HG02885 (cell line): ENCODE results near the gene HCFC1R1.

Experiments used
- ATAC-seq: cut with Tn5 transposase; IDR thresholded peaks from one replicate; pipeline ENCODE4 v1.9.1; 2021; ENCODE audit warnings: mild to moderate bottlenecking; ENCODE audit not compliant: unreplicated experiment, poor library complexity

The HCFC1R1 gene

DNA sequence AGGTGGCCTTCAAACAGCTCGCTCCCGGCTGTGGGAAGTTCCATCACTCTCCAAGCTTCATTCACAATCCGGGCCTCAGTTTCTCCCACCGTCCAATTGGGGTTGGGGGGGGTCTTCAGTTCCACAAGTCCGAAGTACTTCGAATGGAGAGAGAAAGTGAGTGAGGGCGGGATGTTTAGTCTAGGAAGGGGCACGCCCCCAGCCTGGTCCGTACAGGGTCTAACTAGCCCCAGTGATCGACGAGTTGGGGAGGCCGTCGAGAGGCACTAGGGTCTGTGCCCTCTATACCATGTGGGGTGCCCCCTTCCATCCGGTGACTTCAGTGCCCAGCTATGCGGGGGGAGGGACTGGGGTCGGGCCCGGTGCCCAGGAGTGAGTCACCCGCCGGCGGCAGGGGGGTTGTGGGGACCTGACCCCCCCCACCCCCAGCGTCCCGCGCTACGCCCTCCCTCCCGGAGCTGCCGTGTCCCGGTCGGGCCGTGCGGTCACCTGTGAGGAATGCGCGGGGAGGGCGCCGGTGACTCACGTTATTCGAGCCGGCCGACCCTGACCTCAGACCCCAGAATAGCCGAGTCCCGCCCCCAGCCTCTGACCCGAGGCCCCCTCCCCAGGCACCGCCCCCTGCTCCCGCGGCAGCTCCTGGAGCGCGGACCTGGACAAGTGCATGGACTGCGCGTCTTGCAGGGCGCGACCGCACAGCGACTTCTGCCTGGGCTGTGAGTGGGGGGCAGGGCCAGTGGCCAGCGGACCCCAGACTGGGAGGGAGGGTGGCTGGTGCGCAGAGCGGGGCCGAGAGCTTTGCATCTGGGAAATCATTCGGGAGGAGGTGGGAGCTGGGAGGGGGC lies 2.9 kb downstream of the HCFC1R1 start:
- ATAC-seq = no peak

DNA sequence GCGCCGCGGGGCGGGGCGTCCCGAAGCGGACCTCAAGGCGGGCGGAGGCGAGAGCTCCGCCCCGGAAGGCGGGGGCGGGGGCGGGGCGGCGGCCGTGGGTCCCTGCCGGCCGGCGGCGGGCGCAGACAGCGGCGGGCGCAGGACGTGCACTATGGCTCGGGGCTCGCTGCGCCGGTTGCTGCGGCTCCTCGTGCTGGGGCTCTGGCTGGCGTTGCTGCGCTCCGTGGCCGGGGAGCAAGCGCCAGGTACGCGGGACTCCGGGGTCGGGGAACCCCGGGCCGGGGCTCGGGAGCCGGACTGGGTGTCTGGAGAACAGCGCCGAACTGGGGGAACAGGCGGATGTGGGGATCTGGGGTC lies 3.5 kb downstream of the HCFC1R1 start, which contains the start of gene TNFRSF12A:
Gene TNFRSF12A (plus strand): TSS at position 122 of the 357 bp plus-strand sequence. CDS start 30 bp downstream, at position 152.
- ATAC-seq = no peak

GRCh38 chr16:3019594-3020246 lies 4.0 kb downstream of the HCFC1R1 start:
- no peak for ATAC-seq

DNA sequence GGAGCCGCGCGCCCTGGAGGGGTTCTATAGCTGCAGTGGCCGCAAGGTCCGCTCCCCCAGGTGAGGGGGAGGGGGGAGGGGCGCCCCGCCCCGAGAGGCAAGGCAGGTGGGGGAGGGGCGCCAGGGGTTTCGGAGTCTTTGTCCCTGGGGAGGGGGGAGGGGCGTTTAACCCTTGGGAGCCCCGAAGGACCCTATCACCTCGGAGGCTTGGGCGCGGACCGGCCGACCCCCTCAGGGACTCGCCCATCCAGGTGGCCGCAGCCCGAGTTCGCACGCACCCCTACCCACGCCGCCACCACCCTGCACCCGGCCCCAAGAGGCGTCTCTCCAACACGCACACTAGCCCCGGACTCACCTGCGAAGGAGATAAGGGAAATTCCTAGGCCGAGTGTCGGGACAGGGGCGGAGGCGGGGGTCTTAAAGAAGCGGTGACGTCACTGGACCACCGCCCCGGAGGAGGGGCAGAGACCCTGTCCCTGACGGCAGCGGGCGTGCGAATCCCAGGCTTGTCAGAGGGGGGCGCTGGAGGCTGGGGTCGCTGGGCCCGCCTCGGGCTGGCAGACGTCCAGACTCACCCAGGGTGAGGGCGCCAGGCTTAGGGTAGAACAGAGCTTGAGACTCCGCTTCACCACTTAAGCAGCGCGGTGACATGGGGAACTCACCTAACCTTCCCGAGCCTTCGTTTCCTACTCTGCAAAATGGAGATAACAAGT lies 5.8 kb downstream of the HCFC1R1 start, which contains the start of gene CLDN6:
Gene CLDN6 (minus strand): TSS at position 390 of the 713 bp plus-strand sequence. CDS start 2,162 bp downstream, outside the sequence.
- no peak for ATAC-seq

DNA sequence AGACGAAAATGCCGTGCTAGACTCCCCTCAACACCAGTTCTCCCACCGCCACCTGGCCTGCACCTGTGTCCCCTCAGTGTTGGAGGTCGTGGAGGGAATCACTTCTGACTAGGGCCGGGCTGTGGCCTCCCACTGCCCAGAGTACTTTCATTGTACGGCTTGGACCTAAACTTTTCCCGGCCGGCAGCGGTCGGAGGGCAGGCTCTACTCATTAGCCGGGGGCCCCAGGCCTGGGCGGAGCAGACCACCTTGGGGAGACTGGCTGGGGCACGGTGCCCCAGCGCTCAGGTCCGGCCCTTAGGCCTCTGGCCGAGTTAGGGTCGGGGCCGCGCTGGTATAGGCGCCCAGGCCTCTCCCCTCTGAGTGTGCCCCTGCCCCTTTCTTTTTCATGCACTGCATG lies 6.4 kb downstream of the HCFC1R1 start:
- no peak for ATAC-seq

GRCh38 chr16:3015865-3016521 lies 7.7 kb downstream of the HCFC1R1 start:
- no peak for ATAC-seq

- ATAC-seq = no peak
Observed at GRCh38 chr16:3014971-3015370, 8.8 kb downstream of the HCFC1R1 start.

- no peak for ATAC-seq
Observed at GRCh38 chr16:3013998-3014690, 9.6 kb downstream of the HCFC1R1 start.

DNA sequence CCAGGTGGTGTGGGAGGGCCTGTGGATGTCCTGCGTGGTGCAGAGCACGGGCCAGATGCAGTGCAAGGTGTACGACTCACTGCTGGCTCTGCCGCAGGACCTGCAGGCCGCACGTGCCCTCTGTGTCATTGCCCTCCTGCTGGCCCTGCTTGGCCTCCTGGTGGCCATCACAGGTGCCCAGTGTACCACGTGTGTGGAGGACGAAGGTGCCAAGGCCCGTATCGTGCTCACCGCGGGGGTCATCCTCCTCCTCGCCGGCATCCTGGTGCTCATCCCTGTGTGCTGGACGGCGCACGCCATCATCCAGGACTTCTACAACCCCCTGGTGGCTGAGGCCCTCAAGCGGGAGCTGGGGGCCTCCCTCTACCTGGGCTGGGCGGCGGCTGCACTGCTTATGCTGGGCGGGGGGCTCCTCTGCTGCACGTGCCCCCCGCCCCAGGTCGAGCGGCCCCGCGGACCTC lies 10.2 kb downstream of the HCFC1R1 start:
- no peak for ATAC-seq

GRCh38 chr16:3012828-3013420 lies 10.8 kb downstream of the HCFC1R1 start, which contains the start of gene CLDN9:
Gene CLDN9, plus strand, starts transcription at chr16:3012923. Its CDS starts 440 bp downstream, at chr16:3013363.
- no peak for ATAC-seq

DNA sequence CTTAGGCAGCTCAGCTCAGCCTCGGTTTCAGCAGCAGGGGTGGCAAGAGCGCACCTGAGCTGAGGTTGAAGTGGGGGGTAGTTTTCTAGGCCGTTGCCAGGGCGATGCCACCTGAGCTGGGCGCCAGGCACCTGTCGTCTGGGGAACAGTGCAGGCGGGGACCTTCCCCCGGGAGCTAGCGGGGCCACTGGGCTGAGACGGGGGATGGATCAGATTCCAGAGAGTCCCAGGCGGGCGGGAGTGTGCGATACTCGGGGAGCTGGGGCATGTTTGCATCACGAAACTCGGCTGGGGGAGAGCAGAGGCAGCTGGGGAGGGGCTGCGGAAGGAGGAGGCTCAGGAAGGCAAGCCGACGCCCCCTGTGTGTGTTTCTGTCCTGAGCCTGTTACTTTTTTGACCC lies 11.5 kb downstream of the HCFC1R1 start:
- ATAC-seq = no peak

DNA sequence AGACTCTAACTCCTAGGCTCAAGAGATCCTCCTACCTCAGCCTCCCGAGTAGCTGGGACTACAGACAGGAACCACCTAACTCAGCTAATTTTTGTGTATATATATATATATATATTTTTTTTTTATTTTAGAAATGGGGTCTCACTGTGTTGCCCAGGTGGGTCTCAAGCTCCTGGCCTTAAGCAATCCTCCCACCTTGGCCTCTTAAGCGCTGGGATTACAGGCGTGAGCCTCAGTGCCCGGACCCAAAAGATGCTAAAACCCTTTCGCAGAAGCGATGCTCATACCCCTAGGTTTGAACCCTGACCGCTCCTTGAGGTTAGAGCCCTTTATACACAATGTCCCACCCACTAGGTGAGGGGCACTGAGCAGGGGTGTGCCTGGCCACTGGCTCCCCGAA lies 13.2 kb downstream of the HCFC1R1 start:
- ATAC-seq = no peak

DNA sequence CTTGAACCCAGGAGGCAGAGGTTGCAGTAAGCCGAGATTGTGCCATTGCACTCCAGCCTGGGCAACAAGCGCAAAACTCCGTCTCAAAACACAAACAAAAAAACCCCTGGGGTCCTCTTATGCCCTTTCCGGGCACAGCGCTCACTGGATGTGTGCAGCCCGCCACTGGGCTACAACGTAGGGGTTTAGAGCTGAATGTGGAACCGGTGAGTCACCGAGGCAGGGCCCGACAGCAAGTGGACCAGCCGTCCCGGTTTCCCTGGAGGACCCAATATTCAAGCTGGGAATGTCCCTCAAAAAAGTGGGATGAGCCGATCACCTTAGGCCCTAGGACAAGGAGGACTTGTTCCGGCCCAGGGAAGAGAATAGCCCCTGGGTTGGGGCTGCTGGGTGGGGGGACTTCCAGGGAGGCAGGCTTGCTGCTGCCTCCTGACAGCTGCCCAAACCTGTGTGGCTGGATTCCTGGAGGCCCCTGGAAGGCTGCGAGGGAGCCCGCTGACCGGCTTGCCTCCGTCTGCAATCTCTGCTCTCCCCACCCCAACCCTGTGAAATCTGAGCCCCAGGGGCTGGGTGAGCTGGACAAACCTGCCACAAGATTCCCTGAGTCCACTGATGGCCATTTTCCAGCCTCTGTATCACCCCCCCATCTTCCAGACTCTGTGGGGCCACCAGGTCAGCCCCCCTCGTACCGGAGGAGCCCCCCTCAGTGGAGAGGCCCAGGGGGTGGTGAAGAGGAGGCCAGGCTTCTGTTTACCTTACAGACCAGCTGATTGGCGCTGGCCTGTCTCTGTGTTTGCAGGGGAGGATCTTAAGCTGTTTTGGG lies 14.0 kb downstream of the HCFC1R1 start:
- ATAC-seq = no peak

DNA sequence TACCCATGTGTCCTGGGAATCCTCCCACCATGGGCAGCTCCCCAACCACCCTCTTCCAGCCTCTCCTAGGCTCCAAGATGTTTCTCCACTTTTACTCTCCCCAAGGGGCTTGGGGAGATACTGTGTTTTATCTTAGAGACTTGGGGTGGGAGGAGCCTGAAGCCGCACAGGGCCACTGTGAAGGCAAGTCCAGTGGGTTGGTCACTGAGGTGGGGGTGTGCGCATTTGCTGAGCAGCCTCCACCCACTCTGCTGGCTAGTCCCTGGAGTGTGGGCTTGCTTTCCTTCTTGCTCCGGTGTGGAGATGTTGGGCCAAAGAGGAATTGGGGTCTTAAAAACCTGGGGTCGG lies 15.1 kb downstream of the HCFC1R1 start:
- no peak for ATAC-seq

GRCh38 chr16:3007957-3008689 lies 15.6 kb downstream of the HCFC1R1 start:
- no peak for ATAC-seq

DNA sequence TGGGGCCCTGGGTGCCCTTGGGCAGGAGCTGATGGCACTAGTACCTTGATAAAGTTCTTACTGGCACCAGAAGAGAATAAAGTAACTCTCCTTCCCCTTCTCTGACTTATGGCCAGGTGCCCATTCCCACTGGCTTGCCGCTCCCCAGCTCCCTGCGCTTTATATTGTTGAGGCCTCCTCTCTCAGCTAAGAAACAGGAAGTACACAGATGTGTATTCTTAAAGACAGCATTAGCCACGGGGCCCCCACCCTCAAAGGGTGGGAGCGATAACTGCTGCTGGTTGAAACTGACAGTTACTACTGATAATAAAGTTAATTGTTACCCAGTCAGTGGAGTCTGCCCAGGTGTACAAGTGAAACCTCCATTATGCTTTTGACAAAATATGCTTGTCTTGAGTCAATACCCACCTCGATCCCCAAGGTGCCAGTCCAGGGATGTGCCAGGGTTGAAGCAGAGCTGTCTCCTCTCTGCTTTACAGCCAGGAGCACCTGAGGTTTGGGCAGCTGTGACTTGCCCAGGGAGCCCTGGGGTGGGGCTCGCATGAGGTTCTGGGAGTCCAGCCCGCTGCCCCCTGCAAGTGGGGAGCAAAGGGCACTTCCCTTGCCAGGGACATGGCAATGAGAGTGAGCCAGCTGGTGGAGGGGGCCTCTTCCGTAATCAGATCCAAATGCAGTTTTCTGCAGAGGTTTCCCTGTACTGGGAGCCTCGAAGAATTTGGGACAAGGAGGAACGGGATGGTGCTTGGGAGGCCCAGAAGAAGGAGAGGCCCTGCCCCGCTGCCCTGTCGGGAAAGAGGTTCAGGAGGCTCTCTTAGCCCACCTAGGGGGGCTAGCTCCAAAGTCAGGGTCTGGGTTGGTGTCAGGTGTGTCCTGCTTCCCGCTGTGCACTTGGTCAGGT lies 16.4 kb downstream of the HCFC1R1 start:
- no peak for ATAC-seq

DNA sequence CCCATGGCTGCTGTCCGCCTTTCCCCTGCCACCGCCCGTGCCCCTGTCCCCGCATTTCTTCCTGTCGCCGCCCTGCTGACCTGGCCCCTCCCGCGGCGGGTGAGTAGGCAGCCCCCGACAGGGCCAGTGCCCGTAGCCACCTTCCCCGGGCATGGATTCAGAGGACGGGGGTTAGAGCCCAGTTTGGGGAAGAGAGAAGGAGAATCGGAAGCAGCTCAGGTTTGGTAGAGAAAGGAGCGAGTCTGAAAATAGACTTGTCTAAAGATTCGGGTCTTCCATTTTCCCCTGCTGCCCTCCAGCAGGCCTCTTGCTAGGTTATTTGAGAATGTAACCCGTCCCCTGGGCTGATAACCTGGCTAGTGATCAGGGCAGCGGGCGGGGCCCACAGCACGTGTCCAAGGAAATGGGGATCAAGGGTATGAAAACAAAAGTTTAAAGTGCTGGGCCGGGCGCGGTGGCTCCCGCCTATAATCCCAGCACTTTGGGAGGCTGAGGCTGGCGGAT lies 18.9 kb downstream of the HCFC1R1 start:
- no peak for ATAC-seq
